KBM-7 (cell line): ENCODE data around the gene NMU.
"Not testable (repeated sequence)": the region's sequence is repeated elsewhere in the genome, so short reads cannot be mapped to it uniquely, and the experiment has no call there.

Experiments
- DNase-seq: peaks from one replicate; pipeline ENCODE4 v3.0.0-alpha.2; 2015
- in situ Hi-C: fragments of 300-500 bp; cut with MboI; formaldehyde crosslinking; loops from 2 replicates; pipeline ENCODE4 v1.14.3; 2020; ENCODE audit warnings: low sequenced_read_pairs, low pct_unique_long_range_greater_than_20kb, mixed read lengths

NMU gene

DNA sequence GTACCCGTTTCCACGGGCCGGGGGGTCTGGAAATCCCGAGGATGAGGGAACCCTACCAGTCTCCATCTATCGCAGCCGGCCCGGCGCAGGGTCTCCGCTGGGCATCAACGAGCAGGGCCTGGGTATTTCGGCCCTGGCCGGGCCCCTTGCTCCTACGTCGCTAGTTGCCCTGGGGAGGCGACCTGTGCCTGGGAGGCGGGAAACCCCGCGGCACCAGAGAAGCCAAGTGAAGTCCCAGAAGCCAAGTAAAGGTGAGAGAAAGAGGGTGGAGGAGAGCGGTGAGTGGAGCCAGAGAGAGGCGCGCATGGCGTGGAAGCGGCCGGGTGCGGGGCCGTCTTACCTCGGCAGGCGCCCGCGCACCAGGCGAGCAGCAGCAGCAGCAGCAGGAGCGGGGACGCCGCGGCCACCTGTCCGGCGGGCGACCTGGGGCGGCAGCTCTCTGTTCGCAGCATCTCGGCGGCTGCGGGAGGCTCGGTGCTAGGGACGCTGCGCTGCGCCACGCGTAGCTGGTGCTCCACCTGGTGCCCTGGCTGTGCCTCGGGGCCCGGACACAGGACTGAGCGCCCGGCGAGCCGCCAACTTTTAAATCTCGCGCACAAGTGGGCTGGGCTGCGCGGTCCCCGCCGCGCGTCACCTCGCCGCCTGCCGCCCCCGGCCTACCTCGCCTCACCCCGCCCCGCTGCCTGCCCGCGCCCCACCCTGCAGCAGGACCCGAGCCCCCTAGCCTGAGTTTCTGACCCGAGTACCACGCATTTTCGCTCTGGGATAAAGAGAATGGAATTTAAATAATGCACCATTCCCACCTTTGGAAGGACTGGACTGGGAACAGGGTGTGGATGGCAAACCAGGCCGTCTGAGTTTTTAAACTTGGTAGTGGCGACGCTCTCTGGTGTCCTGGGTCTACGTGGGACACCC lies at the start of gene NMU:
Gene NMU (minus strand): TSS at position 558 of the 915 bp plus-strand sequence. CDS start 106 bp downstream, at position 452.
- DNase-seq = peak; percentile 42
- in situ Hi-C loops = no loop called here

- in situ Hi-C loops = no loop called here
- no peak for DNase-seq
Observed at GRCh38 chr4:55684276-55684675, 48.2 kb upstream of the NMU start.

- in situ Hi-C loops, DNase-seq: not testable (repeated sequence)
Observed at GRCh38 chr4:55682797-55683196, 46.7 kb upstream of the NMU start.

DNA sequence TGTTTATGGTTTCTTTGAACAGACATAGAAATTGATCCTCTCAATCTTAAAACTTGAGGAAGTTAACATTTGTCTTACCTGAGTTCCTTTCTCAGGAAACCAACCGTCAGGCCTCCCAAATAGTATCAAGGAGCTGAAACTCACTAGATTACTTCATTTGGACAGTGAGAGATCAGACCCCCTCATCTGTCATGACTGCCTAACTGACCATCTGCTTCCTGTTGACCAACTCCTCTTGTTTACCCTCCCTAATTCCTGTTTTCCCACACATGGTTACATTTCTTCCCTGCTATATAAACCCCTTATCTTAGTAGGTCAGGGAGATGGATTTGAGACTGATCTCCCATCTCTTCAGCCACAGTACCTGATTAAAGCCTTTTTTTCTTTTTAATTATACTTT lies 46.2 kb upstream of the NMU start:
- in situ Hi-C loops = no loop called here
- no peak for DNase-seq

DNA sequence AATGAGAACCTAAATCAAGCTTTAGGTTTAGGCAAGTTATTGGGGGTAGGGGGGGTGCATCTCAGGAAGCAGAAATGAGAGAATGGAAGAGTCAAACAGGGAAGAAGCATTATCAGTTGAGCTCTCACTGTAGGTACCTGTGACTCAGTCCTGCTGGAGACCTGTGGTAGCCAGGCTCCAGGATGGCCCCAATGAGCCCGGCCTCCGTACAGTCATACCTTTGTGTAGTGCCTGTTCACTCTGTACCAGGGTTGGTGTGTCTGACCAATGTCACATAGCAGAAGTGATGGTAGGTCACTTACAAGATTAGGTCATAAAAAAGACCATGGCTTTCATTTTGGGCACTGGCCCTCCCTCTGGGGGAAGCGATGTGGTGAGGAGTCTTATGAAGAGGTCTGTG lies 45.3 kb upstream of the NMU start:
- no peak for DNase-seq
- in situ Hi-C loops = no loop called here

DNA sequence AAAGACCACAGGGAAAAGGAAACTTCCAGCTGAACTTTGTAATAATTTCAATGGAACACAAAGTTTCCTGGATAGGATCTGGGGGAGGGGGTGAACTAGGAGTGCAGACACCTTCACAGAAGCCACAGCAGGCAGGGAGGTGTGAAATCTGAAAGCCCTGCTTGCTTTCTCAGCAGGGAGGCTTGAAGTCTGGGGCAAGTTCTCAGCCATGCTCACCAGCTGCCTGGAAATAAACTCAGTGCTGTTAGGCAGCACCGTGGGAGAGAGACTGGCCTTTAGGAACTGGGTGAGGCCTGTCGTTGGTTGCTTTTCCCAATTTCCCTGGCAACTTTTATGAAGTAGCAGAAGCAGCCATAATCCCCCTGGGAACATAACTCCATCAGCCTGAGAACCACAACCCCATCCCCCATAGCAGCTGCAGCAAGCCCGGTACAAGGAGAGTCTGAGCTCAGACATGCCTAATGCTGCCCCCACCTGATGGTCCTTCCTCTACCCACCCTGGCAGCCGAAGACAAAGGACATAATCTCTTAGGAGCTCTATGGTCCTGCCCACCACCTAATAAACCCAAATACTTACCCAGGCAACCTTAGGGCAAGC lies 39.2 kb upstream of the NMU start:
- in situ Hi-C loops = no loop called here

GRCh38 chr4:55673424-55673823 lies 37.3 kb upstream of the NMU start:
- in situ Hi-C loops = no loop called here
- no peak for DNase-seq

More for the DNA sequence above, 39.2 kb upstream of the NMU start:
- DNase-seq = no peak

GRCh38 chr4:55671667-55672066 lies 35.6 kb upstream of the NMU start:
- in situ Hi-C loops = no loop called here
- DNase-seq = no peak

DNA sequence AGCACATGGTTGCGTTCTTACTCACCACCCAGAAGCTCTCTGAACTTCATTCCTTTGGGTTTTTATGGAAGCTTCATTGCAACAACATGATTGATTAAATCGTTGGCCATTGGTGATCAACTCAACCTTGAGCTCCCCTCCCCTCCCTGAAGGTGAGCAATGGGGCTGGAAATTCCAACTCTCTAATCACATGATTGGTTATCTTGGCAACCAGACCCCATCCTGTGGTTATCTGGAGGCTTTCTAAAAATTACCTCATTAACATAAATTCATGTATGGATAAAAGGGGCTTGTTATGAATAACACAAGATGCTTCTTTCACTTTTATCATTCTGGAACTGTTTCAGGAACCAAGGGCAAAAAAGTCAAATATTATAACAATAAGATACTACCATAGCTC lies 34.6 kb upstream of the NMU start:
- DNase-seq = no peak
- in situ Hi-C loops = no loop called here

DNA sequence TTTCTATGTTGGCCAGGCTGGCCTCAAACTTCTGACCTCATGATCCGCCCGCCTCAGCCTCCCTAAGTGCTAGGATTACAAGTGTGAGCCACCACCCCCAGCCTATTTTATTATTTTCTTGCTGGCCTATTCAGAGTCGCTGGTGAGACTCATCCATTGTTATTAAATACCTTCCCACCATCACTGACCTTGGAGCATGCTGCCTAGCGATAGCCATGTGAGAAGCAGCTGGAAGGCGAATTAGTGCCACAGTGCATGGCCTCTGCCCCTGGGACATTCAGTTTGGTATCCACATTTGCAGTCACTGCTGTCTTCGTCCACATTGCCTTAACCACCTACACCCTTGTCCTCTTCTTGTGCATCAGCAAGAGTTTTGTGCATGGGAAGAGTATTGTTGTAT lies 32.4 kb upstream of the NMU start:
- no peak for DNase-seq
- in situ Hi-C loops = no loop called here

DNA sequence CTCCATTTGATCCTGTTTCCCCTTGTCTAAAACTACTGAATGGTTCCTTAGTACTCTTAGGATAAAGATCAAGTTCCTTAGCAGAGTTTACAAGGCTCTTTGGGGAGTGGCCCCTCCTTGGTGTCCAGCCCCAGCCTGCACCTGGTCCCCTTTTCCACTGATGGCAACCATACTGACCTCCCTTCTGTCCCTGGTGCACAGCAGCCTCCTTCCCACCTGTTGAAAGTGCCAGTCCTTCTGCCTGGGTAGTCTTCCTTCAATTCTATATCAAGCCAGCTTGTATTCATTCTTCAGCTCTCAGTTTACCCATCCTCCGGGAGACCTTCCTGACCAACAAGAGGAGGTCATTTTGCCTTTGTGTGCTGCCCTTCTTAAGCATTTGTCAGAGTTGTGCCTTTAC lies 30.4 kb upstream of the NMU start:
- no peak for DNase-seq
- in situ Hi-C loops = no loop called here

- DNase-seq = no peak
- in situ Hi-C loops = no loop called here
Observed at GRCh38 chr4:55663145-55663544, 27.0 kb upstream of the NMU start.

DNA sequence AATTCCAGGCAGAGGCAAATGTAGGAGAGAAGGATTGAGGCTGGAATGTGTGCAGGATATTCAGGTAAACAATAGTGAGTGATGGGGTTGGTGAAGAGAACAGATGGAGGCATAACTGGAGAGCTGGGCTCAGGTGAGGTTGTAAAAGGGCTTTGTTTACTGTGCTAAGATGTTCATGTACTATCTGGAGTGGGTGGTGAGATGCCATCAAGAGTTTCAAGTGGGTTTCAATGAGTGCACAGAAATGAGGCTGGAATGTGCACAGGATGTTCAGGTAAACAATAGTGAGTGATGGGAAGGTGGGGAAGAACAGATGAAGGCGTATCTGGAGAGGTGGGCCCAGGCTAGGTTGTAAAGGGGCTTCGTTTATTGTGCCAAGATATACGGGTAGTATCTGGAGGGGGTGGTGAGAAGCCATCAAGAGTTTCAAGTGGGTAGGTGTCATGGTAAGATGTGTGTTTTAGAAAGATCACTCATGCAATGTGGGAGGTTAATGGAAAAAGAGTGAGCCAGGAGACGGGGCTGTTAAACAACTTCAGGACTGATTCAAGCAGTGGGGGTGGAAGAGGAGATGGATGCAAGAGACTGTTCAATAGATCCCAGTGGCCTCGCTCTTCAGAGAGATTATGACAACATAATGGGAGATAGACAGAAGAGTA lies 25.4 kb upstream of the NMU start:
- in situ Hi-C loops = no loop called here
- DNase-seq = no peak

- in situ Hi-C loops = no loop called here
- DNase-seq = no peak
Observed at GRCh38 chr4:55658657-55659056, 22.6 kb upstream of the NMU start.

- DNase-seq = no peak
- in situ Hi-C loops = no loop called here
Observed at GRCh38 chr4:55654131-55654530, 18.0 kb upstream of the NMU start.

DNA sequence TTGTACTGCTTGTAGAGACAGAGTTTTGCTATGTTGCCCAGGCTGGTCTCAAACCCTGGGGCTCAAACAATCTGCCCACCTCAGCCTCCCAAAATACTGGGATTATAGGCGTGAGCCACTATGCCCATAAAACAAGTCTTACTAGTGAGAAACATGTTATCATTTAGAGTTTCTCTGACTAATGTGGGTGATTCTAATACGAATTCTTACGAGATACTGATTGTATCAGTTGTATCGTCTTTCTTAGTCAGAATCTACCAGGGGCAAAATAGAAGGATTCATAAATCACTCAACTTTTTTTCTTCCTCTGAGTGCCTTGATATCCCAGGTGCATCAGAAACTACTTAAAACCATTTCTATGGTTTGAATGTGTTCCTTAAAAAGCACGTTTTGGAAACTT lies 14.4 kb upstream of the NMU start:
- DNase-seq = no peak
- in situ Hi-C loops = no loop called here

GRCh38 chr4:55637272-55637820 lies 1.2 kb upstream of the NMU start:
- DNase-seq = no peak
- in situ Hi-C loops = no loop called here

DNA sequence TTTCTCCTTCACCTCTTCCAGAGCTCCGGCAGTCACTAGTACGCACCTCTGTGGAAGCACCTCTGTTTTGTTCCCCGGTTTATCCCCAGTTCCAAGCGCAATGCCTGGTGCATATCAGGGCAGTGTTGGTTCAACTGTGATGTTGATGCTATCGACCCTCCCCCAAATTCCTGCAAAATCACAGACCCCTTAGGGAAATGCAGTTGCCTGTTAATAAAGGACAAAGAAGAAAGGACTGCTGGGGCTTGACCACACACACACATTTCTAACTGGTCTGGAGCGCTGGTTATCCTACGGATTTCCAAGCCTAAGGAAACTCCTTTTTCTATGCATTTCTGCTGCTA lies 530 bp upstream of the NMU start:
- no peak for DNase-seq
- in situ Hi-C loops = no loop called here

DNA sequence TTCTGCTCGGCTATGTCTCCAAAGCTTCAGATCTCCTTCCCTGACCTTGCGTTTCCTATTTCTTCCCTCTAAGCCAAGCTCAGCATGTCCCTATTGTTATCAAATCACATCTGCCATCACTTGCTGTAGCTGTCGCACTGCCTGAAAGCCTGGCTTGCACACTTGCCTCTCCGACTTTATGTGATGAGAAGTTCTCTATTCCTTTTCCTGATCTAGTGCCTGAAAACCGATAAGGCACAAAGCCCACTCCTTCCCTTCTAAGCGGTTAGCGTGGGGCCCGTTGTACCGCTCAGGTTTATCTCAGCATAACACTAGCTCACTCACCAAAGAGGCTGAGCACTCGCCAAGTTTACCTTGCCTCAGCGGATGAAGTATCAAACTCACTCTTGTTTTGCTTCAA lies 816 bp downstream of the NMU start:
- no peak for DNase-seq
- in situ Hi-C loops = no loop called here
